Measurements from ENCODE around the gene SPTSSA.

DNA sequence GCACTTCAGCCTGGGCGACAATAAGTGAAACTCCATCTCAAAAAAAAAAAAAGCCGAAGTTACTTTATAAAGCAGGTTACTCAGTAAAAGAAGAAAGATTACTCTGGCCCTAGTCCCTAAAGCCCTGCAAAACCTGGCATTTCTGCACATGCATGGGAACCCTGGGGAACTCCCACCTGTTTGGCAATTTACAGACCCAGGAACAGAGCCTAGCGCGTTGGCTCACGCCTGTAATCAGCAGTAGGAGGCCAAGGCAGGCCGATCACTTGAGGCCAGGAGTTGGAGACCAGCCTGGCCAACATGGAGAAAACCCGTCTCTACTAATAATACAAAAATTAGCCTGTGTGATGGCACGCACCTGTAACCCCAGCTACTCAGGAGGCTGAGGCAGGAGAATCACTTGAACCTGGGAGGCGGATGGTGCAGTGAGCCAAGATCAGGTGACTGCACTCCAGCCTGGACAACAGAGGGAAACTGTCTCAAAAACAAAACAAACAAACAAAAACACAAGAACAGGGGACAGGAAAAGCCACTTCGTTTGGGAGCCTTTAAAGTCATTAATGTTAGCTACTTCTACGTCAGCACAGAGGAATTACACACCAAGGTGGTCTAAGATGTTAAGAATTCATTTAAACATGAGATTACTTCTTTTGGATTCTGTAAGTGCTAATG lies 34.1 kb upstream of the SPTSSA start:
- TF ChIP-seq POLR2AphosphoS5 (IDR thresholded peaks at IDR 0.05; ENCODE audit: low read depth, low read length) (no peak), SIN3A (IDR thresholded peaks at IDR 0.05; ENCODE audit: borderline replicate concordance, insufficient read depth, low read length) (no peak), FOXP2 (optimal IDR thresholded peaks at IDR 0.05; ENCODE audit: borderline replicate concordance, extremely low read depth, extremely low read length, insufficient read depth) (no peak)

Measured in PFSK-1 (cell line).